B cell (primary cell): ENCODE results near the gene VOPP1.

Experiments used
- CTCF ChIP-seq: fragments of 200-600 bp; IDR thresholded peaks from one replicate; pipeline ENCODE4 v1.8.0; 2022; ENCODE audit warnings: antibody characterized with exemption, mild to moderate bottlenecking
- EZH2 ChIP-seq: IDR thresholded peaks from 2 replicates; pipeline ENCODE4 v1.6.1; 2012; ENCODE audit warnings: borderline replicate concordance, low read depth, mild to moderate bottlenecking, moderate library complexity, low read length; ENCODE audit not compliant: insufficient read depth, poor library complexity, severe bottlenecking

GRCh38 chr7:55444786-55445185 is 127.5 kb downstream of the VOPP1 start:
- no peak for TF ChIP-seq CTCF
- no peak for TF ChIP-seq EZH2
